Skeletal muscle satellite cell (primary cell): ENCODE measurements around the gene XCL1.

Source experiments
- H3K27me3 ChIP-seq: 2 replicates; pipeline ENCODE4 v1.7.0; 2013; ENCODE audit warnings: low read length; ENCODE audit not compliant: control insufficient read depth, insufficient read depth
- H3K36me3 ChIP-seq: 2 replicates; pipeline ENCODE4 v1.7.0; 2013; ENCODE audit warnings: mild to moderate bottlenecking, control low read depth, low read length; ENCODE audit not compliant: insufficient read depth
- H3K4me1 ChIP-seq: 2 replicates; pipeline ENCODE4 v1.7.0; 2013; ENCODE audit warnings: low read length; ENCODE audit not compliant: control insufficient read depth, insufficient read depth
- H3K4me2 ChIP-seq: 2 replicates; pipeline ENCODE4 v1.7.0; 2013; ENCODE audit warnings: mild to moderate bottlenecking, low read length
- H3K4me3 ChIP-seq: 2 replicates; pipeline ENCODE4 v1.7.0; 2013; ENCODE audit warnings: low read length
- H3K9ac ChIP-seq: 2 replicates; pipeline ENCODE4 v1.7.0; 2013; ENCODE audit warnings: mild to moderate bottlenecking, low read depth, low read length, moderate library complexity
- H3K9me3 ChIP-seq: replicated peaks from 2 replicates; pipeline ENCODE4 v1.7.0; 2013; ENCODE audit warnings: mild to moderate bottlenecking, control low read depth, low read length

The XCL1 gene

DNA sequence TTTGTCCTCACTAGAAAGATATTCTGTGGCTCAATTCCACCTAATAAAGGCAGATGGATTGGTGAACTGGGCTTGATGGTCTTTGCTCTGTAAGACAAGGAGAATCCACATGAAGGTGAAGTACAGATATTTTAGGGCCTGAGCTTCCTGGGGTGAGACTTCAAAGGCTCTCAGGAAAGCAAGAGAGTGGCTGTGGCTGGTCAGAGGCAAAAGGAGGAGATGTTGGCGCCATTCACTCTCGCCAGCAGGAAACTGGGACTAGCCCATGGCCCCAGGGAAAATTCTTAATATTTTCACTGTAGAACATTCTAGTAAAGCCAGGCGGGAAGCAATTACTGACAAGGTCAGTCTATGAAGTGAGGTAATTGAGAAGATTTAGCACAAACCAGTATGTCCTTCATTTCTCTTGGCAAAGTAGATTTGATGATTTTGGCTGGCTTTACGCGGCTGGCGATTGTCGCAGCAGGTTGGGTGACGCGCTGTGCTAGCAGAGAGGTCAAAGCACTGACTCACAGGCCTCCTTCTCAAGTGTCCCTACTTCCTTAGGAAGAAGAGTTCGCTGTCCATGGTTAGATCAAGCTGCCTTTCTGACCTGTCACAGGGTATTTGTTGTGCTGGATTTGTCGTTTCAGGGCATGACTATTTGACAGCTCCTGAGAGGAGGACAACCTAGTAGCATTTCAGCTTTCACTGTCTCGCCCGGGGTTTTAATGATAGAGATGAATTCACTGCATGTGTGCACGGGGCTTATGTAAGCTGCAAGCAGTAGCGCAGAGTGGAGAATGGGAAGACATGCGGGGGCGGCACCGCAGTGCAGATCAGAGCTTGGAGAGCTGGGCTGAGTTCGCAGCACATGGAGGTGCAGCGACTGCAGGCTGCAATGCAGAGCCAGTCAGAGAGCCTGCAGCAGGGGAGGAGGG is 32.7 kb downstream of the XCL1 start:
- H3K9me3 ChIP-seq: no peaks in the 10 kb centered on the region
- no peaks in the 10 kb centered on the region for H3K27me3 ChIP-seq
- H3K4me1 ChIP-seq: peaks cover 22% of the 10 kb centered on the region
- H3K4me2 ChIP-seq: peak overlapping the region; percentile 57
- no peaks in the 10 kb centered on the region for H3K36me3 ChIP-seq
- peak overlapping the region; percentile 7 for H3K4me3 ChIP-seq
- no peak overlapping the region for H3K9ac ChIP-seq

GRCh38 chr1:168609741-168610510 is 33.5 kb downstream of the XCL1 start:
- no peaks in the 10 kb centered on the region for H3K27me3 ChIP-seq
- H3K9ac ChIP-seq: no peak overlapping the region
- H3K4me2 ChIP-seq: peak overlapping the region; percentile 57
- H3K4me1 ChIP-seq: peaks cover 28% of the 10 kb centered on the region
- peak overlapping the region; percentile 7 for H3K4me3 ChIP-seq
- no peaks in the 10 kb centered on the region for H3K9me3 ChIP-seq
- no peaks in the 10 kb centered on the region for H3K36me3 ChIP-seq

DNA sequence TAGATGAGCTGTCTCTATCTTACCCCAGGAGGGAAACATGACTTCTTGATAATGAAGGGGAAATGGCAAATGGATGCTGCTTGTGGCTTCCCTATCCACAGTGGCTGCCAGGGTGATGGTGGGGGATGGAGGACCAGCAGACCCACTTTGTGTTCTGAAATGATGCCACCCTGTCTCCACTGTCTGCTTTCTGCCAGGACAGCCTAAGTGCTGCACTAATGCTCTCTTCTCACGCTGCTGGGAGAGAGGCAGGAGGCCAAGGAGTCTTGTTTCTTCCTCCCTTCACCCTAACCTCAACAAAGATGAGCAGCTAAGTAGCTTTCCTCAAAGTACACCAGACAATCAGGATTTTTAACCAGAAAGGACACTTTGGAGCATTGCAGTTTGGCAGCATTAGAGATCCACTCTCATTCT is 36.6 kb downstream of the XCL1 start:
- H3K9ac ChIP-seq: no peak overlapping the region
- no peak overlapping the region for H3K4me2 ChIP-seq
- peaks cover 28% of the 10 kb centered on the region for H3K4me1 ChIP-seq
- H3K36me3 ChIP-seq: no peaks in the 10 kb centered on the region
- H3K27me3 ChIP-seq: no peaks in the 10 kb centered on the region
- H3K9me3 ChIP-seq: no peaks in the 10 kb centered on the region
- no peak overlapping the region for H3K4me3 ChIP-seq

DNA sequence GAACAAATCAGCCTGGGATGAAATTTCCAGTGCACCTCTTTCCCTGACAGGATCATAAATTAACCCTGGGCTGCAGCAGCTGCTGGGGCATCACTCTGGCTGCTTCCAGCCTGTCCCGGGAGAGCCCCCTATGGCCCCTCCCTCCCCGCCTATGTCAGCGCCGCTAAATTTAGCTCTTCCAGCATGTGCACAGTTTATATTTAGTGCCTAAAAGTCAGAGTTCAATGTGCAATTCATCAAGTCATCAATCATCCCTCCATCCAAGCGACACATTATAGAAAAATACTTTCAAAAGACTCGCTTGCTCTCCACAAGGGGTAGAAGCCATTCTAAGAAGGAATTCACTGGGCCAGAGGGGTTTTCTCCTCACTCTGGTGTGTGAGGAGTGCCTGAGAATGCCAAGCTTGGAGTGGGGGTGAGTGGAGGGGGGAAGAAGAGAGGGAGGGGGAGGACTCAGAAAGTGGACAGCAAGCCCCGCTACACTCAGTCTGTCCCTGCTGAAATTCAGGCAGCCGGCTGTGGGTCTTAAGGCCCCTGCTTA is 37.4 kb downstream of the XCL1 start:
- Histone ChIP-seq H3K4me1 (peaks cover 28% of the 10 kb centered on the region), H3K27me3 (no peaks in the 10 kb centered on the region), H3K9ac (no peak overlapping the region), H3K4me3 (no peak overlapping the region), H3K9me3 (no peaks in the 10 kb centered on the region), H3K4me2 (no peak overlapping the region), H3K36me3 (no peaks in the 10 kb centered on the region)

- no peaks in the 10 kb centered on the region for H3K36me3 ChIP-seq
- H3K9me3 ChIP-seq: no peaks in the 10 kb centered on the region
- no peak overlapping the region for H3K4me3 ChIP-seq
- no peak overlapping the region for H3K4me2 ChIP-seq
- H3K4me1 ChIP-seq: peaks cover 24% of the 10 kb centered on the region
- H3K9ac ChIP-seq: no peak overlapping the region
- H3K27me3 ChIP-seq: no peaks in the 10 kb centered on the region
These were observed 37.8 kb downstream of the XCL1 start for GRCh38 chr1:168614235-168614634.

DNA sequence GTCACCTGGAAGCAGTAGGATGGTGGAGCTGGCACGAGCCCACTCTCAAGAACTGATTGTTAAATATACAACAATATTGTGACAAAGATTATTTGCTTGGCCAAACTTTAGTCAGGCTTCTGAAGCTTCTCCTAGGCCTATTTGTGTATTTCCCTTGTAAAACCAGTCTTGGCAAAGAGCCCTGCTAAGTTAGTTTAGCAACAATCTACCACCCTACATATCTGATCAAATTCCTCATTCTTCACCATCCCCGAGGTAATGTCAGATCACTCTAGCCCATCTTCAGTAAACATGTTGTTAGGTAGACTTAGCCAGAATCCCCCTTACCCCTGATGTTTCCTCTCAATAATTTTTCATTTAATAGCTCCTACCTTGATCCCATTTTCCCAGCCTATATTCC is 39.6 kb downstream of the XCL1 start:
- Histone ChIP-seq H3K36me3 (no peaks in the 10 kb centered on the region), H3K4me1 (peaks cover 15% of the 10 kb centered on the region), H3K9me3 (no peaks in the 10 kb centered on the region), H3K9ac (no peak overlapping the region), H3K27me3 (no peaks in the 10 kb centered on the region), H3K4me2 (no peak overlapping the region), H3K4me3 (no peak overlapping the region)

DNA sequence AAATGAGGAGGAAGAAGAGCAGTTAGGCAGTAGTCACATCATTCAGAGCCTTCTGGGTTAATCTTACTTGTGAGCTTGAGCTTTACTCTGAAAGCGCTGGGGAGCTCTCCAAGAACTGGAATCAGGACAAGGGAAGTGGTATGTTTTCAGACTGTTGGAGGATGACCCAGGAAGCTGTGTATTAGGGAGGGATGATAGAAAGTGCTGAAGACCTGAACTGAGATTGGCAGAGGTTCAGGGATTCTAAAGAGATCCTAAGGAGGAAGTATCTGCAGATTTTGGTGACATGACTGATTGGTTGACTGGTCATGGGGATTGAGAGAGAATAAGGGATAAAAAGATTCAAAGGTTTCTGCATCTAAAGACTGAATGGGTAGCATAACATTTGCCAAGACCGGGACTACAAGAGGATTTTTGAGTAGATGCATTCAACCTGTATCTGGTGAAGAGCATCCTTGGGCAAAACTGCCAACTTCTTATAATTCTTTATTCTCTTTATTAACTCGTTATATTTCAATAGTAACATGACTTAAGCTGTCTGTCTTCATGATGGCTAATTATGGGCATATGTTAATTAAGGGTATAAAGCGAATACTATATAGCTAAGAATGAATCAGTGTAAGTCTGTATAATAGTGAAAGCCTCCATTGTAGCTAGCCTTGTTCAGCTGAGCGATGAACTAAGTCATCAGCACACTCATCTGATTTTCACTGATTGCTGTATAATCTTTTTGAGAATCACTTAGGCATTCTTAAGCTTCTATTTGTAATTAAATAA is 41.8 kb downstream of the XCL1 start:
- Histone ChIP-seq H3K4me2 (no peak overlapping the region), H3K9ac (no peak overlapping the region), H3K27me3 (no peaks in the 10 kb centered on the region), H3K9me3 (no peaks in the 10 kb centered on the region), H3K4me1 (peaks cover 23% of the 10 kb centered on the region), H3K36me3 (no peaks in the 10 kb centered on the region), H3K4me3 (no peak overlapping the region)

DNA sequence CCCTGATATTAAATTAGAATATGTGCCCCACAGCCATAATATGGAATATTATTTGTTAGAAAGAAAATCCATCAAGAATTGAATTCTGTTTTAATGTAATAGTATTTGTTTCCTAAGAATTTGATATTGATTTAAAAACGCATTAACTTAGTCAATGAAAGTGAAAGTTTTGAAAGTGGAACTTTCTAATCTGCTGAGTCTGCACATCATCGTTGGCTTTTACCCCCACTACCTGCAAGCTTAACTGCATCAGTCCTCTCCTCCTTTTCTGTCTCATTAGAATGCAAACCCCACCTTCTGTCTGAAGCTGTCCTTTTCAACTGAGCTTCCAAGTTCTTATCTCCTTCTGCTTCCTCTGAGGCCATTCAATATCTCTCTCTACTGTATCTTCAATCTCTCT is 42.5 kb downstream of the XCL1 start:
- Histone ChIP-seq H3K4me1 (peaks cover 22% of the 10 kb centered on the region), H3K4me2 (no peak overlapping the region), H3K27me3 (no peaks in the 10 kb centered on the region), H3K9ac (no peak overlapping the region), H3K4me3 (no peak overlapping the region), H3K9me3 (no peaks in the 10 kb centered on the region), H3K36me3 (no peaks in the 10 kb centered on the region)

- H3K4me3 ChIP-seq: no peak overlapping the region
- no peaks in the 10 kb centered on the region for H3K36me3 ChIP-seq
- no peak overlapping the region for H3K4me2 ChIP-seq
- H3K9ac ChIP-seq: no peak overlapping the region
- H3K9me3 ChIP-seq: no peaks in the 10 kb centered on the region
- peaks cover 15% of the 10 kb centered on the region for H3K4me1 ChIP-seq
- no peaks in the 10 kb centered on the region for H3K27me3 ChIP-seq
These were observed 45.0 kb downstream of the XCL1 start for GRCh38 chr1:168621356-168621755.

DNA sequence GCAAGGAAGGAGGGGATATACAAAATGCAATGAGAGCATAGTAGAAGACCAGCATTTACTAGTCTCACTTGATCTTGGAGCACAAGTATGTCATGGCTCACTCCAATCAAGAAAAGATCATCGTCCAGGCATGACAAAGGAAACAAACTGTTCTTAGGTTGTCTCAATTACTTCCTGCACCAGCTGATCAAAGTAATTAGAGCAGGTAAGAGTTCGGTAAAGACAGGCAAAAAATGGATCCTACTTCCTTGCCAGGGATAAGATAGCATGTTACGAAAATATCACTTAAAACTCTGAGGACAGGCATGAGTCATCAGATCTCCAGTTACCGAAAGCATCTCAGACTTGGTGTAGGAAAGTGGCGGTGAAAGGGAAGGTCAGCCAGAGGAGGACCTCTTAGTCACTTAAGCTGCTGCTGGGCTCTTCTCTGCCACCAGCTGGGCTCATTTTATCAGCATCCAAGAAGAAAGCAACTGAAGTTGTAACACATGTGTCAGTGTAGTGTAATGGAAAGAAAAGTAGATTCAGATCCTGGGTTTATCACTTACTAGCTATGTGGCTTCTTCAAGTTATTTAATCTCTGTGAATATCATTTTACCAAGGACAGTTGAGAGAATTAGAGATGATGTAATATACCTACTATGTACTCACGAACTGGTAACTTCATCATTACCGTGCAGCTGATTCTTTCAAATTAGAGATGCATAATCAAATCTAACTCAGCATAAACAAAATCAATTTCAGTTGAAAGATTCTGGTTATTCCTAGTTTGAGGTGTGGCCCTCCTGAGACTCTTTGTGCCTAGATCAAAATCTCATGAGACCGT is 46.8 kb downstream of the XCL1 start:
- Histone ChIP-seq H3K4me2 (peak overlapping the region; percentile 18), H3K9ac (no peak overlapping the region), H3K27me3 (no peaks in the 10 kb centered on the region), H3K4me1 (peaks cover 15% of the 10 kb centered on the region), H3K36me3 (no peaks in the 10 kb centered on the region), H3K4me3 (no peak overlapping the region), H3K9me3 (no peaks in the 10 kb centered on the region)
